Spleen (tissue), 3 donors: ENCODE measurements around the gene ATP2B2.

Experiments
- POLR2A ChIP-seq, 3 donors: fragments of 450-650 bp; IDR thresholded peaks; one replicate each; pipeline ENCODE4 v1.5.1; 2017; ENCODE audit warnings: antibody characterized with exemption in 3 of 3, mild to moderate bottlenecking in 1 of 3
- POLR2AphosphoS5 ChIP-seq, 3 donors: sonication (generic); formaldehyde crosslinking; IDR thresholded peaks; one replicate each; pipeline ENCODE4 v1.5.1; 2017; ENCODE audit warnings: antibody characterized with exemption in 3 of 3

GRCh38 chr3:10520072-10520471 is 14.7 kb upstream of the ATP2B2 start:
- TF ChIP-seq POLR2A (IDR thresholded peaks at IDR 0.05) (no peak), POLR2AphosphoS5 (IDR thresholded peaks at IDR 0.05) (no peak)
